GM19099 (cell line): Measurements from ENCODE around the gene ABHD16B.

Experiments
- POLR2A ChIP-seq: IDR thresholded peaks from 3 replicates; pipeline ENCODE4 v1.6.1; 2011; ENCODE audit warnings: low read depth; ENCODE audit not compliant: insufficient read length; ENCODE audit errors: extremely low read depth

ABHD16B gene

GRCh38 chr20:63861365-63861934, at the start of gene ABHD16B:
TSS of gene ABHD16B (plus strand) at chr20:63861498. CDS start at chr20:63861541, 43 bp downstream.
- TF ChIP-seq POLR2A, result no peak

GRCh38 chr20:63814891-63815614, 46.2 kb upstream of the ABHD16B start:
- no peak for TF ChIP-seq POLR2A

GRCh38 chr20:63815615-63816253, 45.6 kb upstream of the ABHD16B start:
- no peak for TF ChIP-seq POLR2A

DNA sequence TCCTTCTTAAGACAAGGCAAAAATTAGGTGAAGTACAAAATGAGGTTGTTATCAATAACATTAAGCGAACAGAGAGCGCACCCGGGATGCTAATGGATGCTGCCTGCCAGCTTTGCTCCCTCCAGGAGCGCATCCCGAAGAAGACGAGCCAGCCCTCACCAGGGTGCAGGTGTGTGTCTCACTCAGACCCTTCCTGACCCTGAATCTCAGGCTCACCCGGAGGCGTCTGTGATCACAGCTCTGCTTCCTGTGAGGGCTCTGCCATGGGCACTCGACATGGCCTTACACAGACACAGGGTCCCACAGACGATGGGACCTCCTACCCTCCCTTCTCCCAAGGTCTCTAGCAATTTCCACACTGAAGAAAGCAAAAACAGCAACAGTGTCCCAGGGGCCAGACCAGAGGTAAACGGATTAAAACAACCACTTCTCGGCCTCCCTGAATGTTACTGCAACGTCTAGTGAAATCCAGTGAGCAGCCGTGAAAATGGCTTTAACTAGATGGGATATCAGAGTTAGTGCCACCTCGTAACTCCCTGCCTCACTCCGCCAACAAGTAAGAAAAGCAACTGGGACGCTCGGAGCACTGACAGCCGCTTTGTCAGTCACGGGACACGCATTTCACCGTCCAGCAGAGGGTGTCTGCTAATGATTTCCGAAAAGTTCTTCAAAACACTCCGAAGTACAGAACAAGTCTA, 41.9 kb upstream of the ABHD16B start:
- no peak for TF ChIP-seq POLR2A

GRCh38 chr20:63821811-63822210, 39.5 kb upstream of the ABHD16B start:
- TF ChIP-seq POLR2A, result no peak

DNA sequence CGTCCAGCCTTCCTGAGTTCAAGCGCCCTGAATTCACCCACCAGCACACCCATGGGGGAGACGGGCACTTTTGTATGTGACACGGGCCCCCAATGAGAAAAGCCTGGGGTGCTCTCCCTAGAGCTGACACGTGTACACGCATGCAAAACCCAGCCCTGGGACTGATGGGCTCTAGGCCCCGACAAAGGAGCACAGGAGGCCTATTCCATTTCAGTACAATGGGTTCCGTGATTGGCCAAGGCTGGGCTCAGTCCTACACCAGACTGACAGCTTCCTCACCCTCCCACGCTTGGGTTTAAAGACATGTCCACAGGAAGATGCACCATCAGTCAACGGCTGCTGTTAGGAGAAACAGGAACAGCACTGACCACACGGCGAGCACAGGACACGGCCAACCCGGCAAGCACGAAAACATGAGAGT, 39.0 kb upstream of the ABHD16B start:
- no peak for TF ChIP-seq POLR2A

GRCh38 chr20:63823691-63824311, 37.5 kb upstream of the ABHD16B start:
- no peak for TF ChIP-seq POLR2A

- no peak for TF ChIP-seq POLR2A
Measured at GRCh38 chr20:63825331-63826118, 35.8 kb upstream of the ABHD16B start.

GRCh38 chr20:63826753-63827152, 34.5 kb upstream of the ABHD16B start:
- no peak for TF ChIP-seq POLR2A

GRCh38 chr20:63828124-63828523, 33.2 kb upstream of the ABHD16B start:
- TF ChIP-seq POLR2A, result no peak

DNA sequence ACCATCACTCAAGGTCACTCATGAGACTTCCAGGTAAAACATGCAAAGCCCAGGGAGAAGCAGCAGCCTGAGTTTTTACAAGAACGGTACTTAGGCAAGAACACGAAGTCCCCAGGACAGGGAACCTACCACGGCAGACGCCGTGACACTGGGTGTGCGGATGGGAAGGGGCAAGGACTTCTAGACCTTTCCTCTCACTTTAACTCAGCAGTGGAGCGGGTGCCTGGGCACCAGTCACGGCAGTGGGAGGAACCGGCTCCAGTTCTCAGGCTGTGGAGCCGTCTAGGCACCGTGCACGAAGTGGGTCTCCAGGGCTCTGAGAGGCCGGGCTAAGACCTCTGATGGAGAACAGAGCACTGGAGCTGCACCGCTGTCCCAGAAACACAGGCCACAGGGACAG, 32.8 kb upstream of the ABHD16B start:
- TF ChIP-seq POLR2A, result no peak

DNA sequence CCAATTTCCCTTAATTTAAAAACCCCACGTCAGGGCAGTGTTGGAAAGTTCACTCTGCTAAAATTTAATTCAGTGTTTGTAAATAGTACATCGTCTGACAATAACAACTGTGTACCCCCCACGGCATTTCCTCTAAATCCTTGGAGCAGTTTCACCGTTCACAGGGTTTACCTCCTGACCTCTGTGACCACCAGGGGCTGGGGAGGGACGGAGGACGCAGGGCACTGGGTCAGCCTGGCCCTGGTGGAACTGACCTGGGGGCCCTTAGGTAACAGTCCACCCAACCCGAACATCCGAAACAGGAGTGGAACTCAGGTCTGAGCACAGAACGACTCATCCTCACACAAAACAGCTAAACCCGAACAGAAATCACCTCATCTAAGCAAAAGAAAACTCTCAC, 32.3 kb upstream of the ABHD16B start:
- TF ChIP-seq POLR2A, result no peak

DNA sequence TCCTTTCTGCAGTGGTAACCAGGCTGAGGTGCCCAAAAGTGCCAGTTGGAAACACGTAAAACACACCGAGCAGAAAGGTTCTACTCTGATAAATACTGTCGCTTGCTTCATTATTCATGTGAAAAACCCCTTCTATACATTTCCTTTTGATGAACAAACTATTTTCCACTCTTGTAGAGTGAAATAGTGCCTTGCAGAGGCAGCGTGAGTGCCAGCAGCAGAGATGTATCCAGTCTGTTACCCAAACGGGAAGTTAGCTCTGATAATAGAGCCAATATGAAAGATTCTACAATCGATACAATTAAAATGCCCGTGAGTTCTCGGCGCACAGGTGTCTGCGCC, 31.7 kb upstream of the ABHD16B start:
- no peak for TF ChIP-seq POLR2A
